GM12874 (cell line): Measurements from ENCODE around the gene SEC31B.

Source experiments
- CTCF ChIP-seq: IDR thresholded peaks from 2 replicates; pipeline ENCODE4 v1.5.1; 2011; ENCODE audit warnings: low read depth, mild to moderate bottlenecking, control low read depth, low read length, moderate library complexity; ENCODE audit not compliant: insufficient read depth

The SEC31B gene

GRCh38 chr10:100490531-100490930 lies 29.1 kb downstream of the SEC31B start:
- no peak for TF ChIP-seq CTCF

- TF ChIP-seq CTCF = no peak
Measured at GRCh38 chr10:100489396-100489795, 30.3 kb downstream of the SEC31B start.

- no peak for TF ChIP-seq CTCF
Measured at GRCh38 chr10:100487529-100487928, 32.1 kb downstream of the SEC31B start.

- no peak for TF ChIP-seq CTCF
Measured at GRCh38 chr10:100485801-100486495, 33.7 kb downstream of the SEC31B start.

- no peak for TF ChIP-seq CTCF
Measured at GRCh38 chr10:100485366-100485765, 34.3 kb downstream of the SEC31B start.

- TF ChIP-seq CTCF = no peak
Measured at GRCh38 chr10:100483876-100484666, 35.6 kb downstream of the SEC31B start.

GRCh38 chr10:100482834-100483185 lies 36.9 kb downstream of the SEC31B start:
- TF ChIP-seq CTCF = no peak
